GM19324 (cell line): Measurements from ENCODE around the gene LRRFIP2.
A peak's percentile ranks its signal among the peaks of the same experiment; 100 is the strongest.

Source experiments
- ATAC-seq: cut with Tn5 transposase; IDR thresholded peaks from one replicate; pipeline ENCODE4 v1.9.1; 2021; ENCODE audit warnings: mild to moderate bottlenecking, moderate library complexity; ENCODE audit not compliant: unreplicated experiment, low FRiP score

The LRRFIP2 gene

GRCh38 chr3:37194533-37194932, 20.2 kb upstream of the LRRFIP2 start:
- ATAC-seq = no peak

DNA sequence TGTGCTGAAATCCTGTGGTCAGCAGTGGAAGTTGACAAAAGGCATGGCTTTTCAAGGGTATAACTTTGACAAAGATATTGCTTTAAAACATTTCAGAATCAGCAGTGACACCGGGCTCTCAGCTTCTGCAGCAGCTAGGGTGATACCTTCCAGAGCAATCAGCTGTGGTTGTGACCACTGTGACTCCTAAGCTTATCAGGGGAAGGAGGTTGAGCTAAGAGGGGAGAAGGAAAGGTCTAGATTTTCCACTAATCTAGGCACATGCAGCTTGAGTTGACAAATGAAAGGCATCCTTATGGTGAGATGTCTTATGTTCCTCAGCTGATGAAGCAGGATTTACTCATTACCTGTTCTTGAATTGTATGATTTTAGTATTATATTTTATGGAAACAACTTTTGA, 16.3 kb upstream of the LRRFIP2 start:
- no peak for ATAC-seq

DNA sequence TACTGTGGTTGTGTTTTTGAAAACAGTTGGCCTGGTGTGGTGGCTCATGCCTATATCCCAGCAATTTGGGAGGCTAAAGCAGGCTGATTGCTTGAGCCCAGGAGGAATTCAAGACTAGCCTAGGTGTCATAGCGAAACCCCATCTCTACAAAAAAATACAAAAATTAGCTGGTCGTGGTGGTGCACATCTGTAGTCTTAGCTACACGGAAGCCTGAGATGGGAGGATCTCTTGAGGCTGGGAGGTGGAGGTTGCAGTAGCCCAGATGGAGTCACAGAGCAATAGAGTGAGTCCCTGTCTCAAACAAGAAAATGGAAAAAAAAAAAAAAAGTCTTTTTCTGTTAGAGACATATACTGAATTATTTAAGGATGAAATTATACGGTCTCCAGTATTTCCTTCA, 14.7 kb upstream of the LRRFIP2 start:
- no peak for ATAC-seq

- no peak for ATAC-seq
Observed at GRCh38 chr3:37183976-37184375, 9.6 kb upstream of the LRRFIP2 start.

GRCh38 chr3:37183375-37183831, 9.0 kb upstream of the LRRFIP2 start:
- no peak for ATAC-seq

DNA sequence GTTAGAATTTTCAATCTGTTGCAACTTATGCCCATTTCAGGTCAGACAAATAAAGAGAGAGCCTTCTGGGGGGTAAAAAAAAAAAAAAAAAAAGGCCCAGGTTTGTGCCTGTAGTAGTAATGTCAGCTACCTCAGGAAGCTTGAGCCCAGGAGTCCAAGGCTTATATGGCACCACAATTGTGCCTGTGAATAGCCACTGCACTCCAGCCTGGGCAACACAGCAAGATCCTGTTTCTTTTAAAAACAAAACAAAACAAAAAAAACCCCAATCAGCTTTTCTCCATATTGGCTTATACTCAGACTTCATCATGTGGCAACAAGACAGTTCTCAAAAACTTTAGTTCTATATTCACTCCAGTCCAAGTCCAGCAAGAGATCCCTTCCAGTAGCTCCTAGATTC, 8.4 kb upstream of the LRRFIP2 start:
- no peak for ATAC-seq

DNA sequence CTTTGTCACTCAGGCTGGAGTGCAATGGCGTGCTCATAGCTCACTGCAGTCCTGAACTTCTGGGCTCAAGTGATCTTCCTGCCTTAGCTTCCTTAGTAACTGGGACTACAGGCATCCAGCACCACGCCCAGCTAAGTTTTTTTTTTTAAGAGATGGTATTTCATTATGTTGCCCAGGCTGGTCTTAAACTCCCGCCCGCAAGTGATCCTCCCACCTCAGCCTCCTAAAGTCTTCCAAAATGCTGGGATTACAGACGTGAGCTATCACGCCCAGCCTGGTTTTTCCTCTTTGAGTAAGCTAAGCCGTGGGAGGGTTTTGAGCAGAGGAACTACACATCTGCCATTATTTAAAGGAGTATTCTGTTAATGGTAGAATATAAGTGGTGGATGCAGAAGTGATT, 7.4 kb upstream of the LRRFIP2 start:
- no peak for ATAC-seq

DNA sequence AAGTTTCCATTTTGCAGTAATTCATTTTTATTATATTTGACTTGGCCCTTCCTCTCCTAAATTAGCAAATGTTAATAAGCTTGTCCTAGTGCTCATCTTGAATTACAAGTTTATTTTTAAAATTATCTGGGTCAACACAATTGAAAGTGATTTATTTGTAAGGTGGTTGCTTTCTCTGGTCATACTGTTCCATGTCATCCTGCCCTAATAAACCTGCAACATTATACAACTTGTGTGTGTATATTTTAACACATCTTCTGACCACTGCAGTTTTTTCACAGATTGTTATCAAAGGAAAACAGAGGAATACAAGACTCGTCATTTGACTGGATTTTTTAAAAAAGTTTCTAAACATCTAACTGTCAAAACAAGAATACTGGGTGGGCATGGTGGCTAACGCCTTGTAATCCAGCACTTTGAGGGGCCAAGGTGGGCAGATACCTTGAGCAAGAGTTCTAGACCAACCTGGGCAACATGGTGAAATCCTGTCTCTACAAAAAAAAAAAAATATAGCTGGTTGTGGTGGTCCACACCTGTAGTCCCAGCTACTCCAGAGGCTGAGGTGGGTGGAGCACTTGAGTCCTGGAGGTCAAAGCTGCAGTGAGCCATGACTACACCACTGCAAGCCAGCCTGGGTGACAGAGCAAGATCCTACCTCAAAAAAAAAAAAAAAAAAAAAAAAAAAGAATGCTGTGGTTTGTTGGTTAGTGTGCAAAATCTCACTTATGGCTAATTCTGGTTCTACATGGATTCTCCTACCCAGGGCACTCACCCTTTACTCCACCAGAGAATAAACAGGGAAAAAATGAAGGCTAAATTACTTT, 5.0 kb upstream of the LRRFIP2 start:
- ATAC-seq = no peak

DNA sequence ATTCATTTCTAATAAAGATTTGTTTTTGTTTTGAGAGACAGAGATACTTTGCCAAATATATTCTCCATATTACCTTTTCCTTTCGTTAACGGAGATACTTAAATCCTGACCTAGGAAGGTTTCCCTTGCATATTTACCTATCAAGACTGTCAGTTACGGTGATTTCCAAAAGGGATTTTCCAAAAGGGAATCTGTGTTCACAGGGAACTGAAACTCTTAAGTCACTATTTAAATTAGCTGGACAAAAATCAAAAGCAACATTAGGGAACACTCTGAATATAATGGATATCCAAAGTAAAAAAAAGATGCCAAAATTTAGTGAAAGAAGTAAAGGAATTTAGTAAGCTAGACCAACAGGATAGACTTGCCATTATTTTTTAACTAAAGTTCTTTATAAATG, 576 bp downstream of the LRRFIP2 start:
- ATAC-seq = no peak

DNA sequence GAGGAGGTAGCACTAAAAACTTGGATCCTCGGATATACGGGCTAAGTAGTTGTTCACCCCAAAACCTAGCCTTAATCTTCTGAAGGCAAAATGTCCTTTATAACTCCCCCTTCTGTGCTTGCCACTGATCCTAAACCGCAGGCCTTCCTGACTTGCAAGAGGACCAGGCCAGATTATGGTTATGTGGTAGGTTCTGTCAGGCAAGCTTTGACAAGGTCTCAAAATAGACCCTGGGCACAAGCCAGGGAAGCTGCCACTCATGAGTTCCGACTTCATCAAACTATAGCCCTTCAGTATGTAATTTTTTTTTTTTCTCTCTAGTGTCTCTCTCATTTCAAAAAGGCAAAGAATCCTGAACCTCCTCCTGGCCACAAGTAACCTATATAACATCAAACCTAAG, 3.2 kb downstream of the LRRFIP2 start:
- ATAC-seq = no peak

DNA sequence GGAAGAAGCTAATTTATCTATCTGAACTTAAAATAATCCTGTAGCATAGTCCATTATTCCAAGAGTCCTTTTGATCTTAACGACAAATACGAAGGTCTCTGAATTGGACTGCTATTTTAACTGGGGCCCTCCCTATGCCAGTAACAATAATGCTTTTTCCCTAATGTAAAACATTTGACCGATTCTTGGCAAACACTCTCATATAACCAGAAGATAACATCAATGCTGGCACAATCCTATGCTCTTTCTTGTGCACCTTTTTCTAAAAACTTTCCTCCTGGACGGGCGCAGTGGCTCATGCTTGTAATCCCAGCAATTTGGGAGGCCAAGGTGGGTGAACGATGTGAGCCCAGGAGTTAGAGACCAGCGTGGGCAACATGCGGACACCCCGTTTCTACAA, 3.9 kb downstream of the LRRFIP2 start:
- ATAC-seq = no peak

- ATAC-seq = no peak
Observed at GRCh38 chr3:37170060-37170459, 4.3 kb downstream of the LRRFIP2 start.

- ATAC-seq = no peak
Observed at GRCh38 chr3:37168896-37169295, 5.5 kb downstream of the LRRFIP2 start.

DNA sequence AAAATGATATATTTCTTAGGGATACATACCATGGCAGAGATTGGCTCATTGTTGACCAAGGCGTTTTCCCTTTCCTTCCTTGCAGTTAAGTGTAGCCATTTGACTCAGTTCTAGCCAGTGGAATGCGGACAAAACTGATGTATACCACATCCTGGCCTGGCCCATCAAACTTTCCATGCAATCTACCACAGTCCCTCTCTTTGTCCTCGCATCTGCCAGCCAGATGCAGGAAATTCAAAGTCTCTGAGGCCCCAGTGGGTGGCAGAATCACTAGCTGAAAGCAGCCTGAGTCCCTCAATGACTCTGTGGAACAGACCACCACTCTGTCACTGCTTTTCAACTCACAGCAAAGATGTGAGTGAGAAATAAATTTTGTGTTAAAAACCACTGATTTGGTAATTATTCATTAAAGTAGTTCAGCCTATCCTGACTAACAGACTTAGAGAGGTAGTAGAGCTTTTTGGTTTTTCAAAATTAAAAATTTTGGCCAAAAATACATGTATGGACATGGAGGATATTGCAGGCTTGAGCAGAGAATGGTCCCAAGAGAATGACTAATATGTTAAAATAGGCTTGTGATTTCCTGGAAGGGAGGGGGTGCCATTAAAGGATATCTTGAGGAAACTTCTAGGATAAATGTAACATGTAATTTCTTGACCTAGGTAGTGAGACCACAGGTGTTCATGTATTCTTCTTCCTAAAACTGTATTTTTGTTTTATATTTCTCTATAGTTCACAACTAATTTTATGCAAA, 10.9 kb downstream of the LRRFIP2 start:
- peak; percentile 36 for ATAC-seq

- peak; percentile 54 for ATAC-seq
Observed at GRCh38 chr3:37162501-37163245, 11.7 kb downstream of the LRRFIP2 start.

DNA sequence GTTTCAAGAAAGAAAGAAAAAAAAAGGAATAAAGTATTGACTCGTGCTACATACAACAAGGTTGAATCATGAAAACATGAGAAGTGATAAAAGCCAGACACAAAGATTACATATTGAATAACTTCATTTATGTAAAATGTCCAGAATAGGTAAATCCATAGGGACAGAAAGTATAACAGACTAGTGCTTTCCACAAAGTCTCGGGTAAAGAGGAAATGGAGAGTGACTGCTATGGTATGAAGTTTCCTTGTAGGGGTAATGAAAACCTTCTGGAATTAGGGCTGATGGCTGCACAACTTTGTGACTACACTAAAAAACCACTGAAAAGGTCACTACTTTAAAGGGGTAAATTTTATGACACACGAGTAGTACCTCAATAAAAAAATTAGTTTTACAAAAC, 13.0 kb downstream of the LRRFIP2 start:
- ATAC-seq = no peak

DNA sequence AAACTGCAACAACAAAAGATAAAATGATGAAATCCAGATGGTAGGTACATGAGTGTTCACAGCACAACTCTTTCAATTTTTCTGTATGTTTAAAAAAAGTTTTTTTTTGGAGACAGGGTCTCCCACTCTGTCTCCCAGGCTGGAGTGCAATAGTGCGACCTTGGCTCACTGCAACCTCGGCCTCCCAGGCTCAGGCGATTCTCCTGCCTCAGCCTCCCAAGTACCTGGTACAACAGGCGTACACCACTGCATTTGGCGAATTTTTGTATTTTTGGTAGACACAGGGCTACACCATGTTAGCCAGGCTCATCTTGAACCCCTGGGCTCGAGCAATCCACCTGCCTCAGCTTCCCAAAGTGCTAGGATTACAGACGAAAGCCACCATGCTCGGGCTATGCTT, 18.6 kb downstream of the LRRFIP2 start:
- ATAC-seq = no peak

DNA sequence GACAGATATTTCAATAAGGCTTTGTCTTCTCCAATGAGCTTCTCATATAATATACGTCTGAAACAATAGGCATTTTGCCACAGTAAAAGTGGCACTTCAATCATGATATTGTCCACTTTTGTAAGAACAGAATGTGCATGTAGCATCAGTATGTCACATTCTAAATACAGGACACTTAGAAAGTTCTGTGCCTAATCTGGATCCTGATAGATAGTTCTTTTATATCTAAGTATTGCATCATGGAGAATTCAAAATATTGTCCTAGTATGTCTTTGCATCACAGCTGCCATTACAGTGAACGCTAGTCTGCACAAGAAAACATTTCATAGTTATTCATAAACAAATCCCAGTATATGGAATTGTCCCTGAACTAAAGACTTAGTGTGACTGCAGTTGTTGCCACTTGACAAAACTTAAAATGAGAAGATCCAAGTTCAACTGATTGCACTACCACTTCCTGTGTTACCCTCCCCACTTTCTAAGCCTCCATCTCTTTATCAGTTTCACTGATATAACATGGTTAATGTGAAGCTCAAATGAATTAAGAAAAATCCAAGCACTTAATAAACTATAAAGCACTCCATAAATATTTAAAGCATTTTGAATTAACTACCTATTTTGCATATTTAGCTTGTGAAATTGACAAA, 19.6 kb downstream of the LRRFIP2 start:
- ATAC-seq = no peak

DNA sequence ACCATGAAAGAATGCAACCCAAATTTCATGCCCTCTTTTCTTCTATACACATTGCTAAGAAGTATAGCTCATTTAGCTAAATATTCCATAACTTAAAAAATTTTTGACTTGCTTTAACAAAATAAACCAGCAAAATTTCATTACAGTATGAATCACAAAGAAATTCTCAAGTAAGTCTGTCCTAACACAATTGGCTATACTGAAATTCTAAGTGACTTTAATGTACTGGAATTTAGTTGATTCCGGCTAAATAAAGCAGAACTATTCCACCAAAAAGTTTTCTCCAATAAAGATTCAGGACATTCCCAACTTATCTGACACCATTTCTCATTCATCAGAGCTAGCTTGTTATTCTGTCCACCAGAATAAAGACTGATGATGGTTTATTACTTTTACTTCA, 23.8 kb downstream of the LRRFIP2 start:
- no peak for ATAC-seq

- no peak for ATAC-seq
Observed at GRCh38 chr3:37149257-37149656, 25.1 kb downstream of the LRRFIP2 start.

DNA sequence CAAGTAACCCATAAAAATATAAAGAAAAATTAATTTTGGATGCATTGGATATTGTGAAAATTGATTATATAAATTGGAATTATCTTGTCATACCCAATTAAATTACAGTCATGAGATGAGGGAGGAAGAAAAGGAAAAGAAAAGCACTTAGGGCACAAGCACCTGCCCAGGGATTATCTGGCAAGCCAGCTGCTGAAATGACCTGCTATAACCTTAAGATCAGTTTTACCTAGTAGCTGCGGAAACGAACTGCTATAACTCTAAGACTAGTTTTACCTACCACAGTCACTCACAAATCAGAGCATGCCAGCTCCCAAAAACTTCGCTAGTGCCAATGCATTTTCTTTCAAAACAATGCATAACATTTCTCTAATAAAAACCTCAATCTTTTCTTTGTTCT, 26.2 kb downstream of the LRRFIP2 start:
- ATAC-seq = no peak
